Measurements from ENCODE around the gene PROKR1. TPM values are rescaled to one million over a fixed set of nuclear protein-coding genes. Genes with fewer than 3 reads are reported as not detected.

PROKR1 gene
- total RNA-seq, 1 donor from 2014 or later = 2.0 TPM

GRCh38 chr2:68700560-68700959 lies 57.2 kb downstream of the PROKR1 start:
- no peak for DNase-seq

- DNase-seq = no peak
Observed at GRCh38 chr2:68706637-68707036, 63.3 kb downstream of the PROKR1 start.

Other genes starting within 250 kb of the PROKR1 start
- gene FBXO48, start 176.3 kb upstream of the PROKR1 start, total RNA-seq = 0.94 TPM
- gene APLF, start 176.0 kb upstream of the PROKR1 start, total RNA-seq = 12.3 TPM
- gene ARHGAP25, start 91.2 kb downstream of the PROKR1 start, total RNA-seq = 2.0 TPM
- not detected for gene BMP10, start 227.8 kb downstream of the PROKR1 start, total RNA-seq

All from occipital lobe (tissue), 2 donors.